IMR-90 (cell line): ENCODE data around the gene PRKD3. TPM values are rescaled to one million over a fixed set of nuclear protein-coding genes. Genes with fewer than 3 reads are reported as not detected.

Source experiments
- ATAC-seq: fragments of 200-7000 bp; cut with Tn5 transposase; 2 replicates; pipeline ENCODE4 v1.9.1; 2020; ENCODE audit warnings: low read depth, mild to moderate bottlenecking, moderate library complexity
- BruUV-seq: library from RNA; stranded (reverse); fragments of 400-500 nt; replicated peaks from 2 replicates; lab custom pipeline; 2021; lab: Mats Ljungman, UMichigan
- CTCF ChIA-PET: fragments of 300-600 bp; formaldehyde crosslinking; extraction: SDS; loops from one replicate; lab custom pipeline; 2021; ENCODE audit warnings: antibody characterized with exemption; lab: Yijun Ruan, JAX
- POLR2A ChIA-PET: fragments of 300-600 bp; sonication (Branson Sonifier 250); formaldehyde crosslinking; loops from one replicate; lab custom pipeline; 2022; ENCODE audit warnings: antibody characterized with exemption; ENCODE audit not compliant: unreplicated experiment; lab: Charles Lee
- DNase-seq: peaks from one replicate; pipeline ENCODE4 v3.0.0; 2013
- H2AFZ ChIP-seq: replicated peaks from 2 replicates; pipeline ENCODE3; 2013; ENCODE audit warnings: low read length, mild to moderate bottlenecking; ENCODE audit not compliant: poor library complexity
- H2AK5ac ChIP-seq: 2 replicates; pipeline ENCODE4 v1.6.1; 2013; ENCODE audit warnings: low read depth, low read length, inconsistent platforms
- H2AK9ac ChIP-seq: replicated peaks from 2 replicates; pipeline ENCODE3; 2013; ENCODE audit warnings: mild to moderate bottlenecking, low read depth, low read length, moderate library complexity; ENCODE audit not compliant: poor library complexity
- H2BK120ac ChIP-seq: 2 replicates; pipeline ENCODE4 v1.6.1; 2013; ENCODE audit warnings: low read depth, low read length, inconsistent platforms
- H2BK15ac ChIP-seq: 3 replicates; pipeline ENCODE4 v1.6.1; 2013; ENCODE audit warnings: low read depth, low read length, inconsistent platforms
- H2BK20ac ChIP-seq: 2 replicates; pipeline ENCODE4 v1.6.1; 2013; ENCODE audit warnings: low read depth, mild to moderate bottlenecking, inconsistent platforms, low read length, moderate library complexity
- H2BK5ac ChIP-seq: 2 replicates; pipeline ENCODE4 v1.6.1; 2013; ENCODE audit warnings: mild to moderate bottlenecking, low read depth, low read length, inconsistent platforms; ENCODE audit not compliant: poor library complexity, severe bottlenecking
- H3K14ac ChIP-seq: replicated peaks from 2 replicates; pipeline ENCODE4 v1.6.1; 2013; ENCODE audit warnings: low read depth, low read length, inconsistent platforms
- H3K18ac ChIP-seq: 2 replicates; pipeline ENCODE4 v1.6.1; 2013; ENCODE audit warnings: low read depth, low read length, control low read depth
- H3K23ac ChIP-seq: 2 replicates; pipeline ENCODE4 v1.6.1; 2013; ENCODE audit warnings: low read depth, low read length, inconsistent platforms
- H3K27ac ChIP-seq: 2 replicates; pipeline ENCODE4 v1.5.1; 2013; ENCODE audit warnings: mild to moderate bottlenecking, control low read depth, low read length; ENCODE audit not compliant: insufficient read depth
- H3K27me3 ChIP-seq: 2 replicates; pipeline ENCODE4 v1.6.1; 2013; ENCODE audit warnings: low read length; ENCODE audit not compliant: control insufficient read depth, insufficient read depth
- H3K36me3 ChIP-seq: 2 replicates; pipeline ENCODE4 v1.6.1; 2013; ENCODE audit warnings: low read length, mixed read lengths; ENCODE audit not compliant: control insufficient read depth, insufficient read depth
- H3K4ac ChIP-seq: 2 replicates; pipeline ENCODE4 v1.6.1; 2013; ENCODE audit warnings: low read depth, low read length, inconsistent platforms
- H3K4me1 ChIP-seq: 2 replicates; pipeline ENCODE4 v1.6.1; 2013; ENCODE audit warnings: low read length, mixed read lengths; ENCODE audit not compliant: control insufficient read depth, insufficient read depth
- H3K4me2 ChIP-seq: 2 replicates; pipeline ENCODE4 v1.6.1; 2013; ENCODE audit warnings: low read depth, mild to moderate bottlenecking, control low read depth, low read length, moderate library complexity
- H3K4me3 ChIP-seq: 2 replicates; pipeline ENCODE4 v1.5.1; 2013; ENCODE audit warnings: low read depth, mild to moderate bottlenecking, control low read depth, low read length, moderate library complexity; ENCODE audit not compliant: insufficient read depth
- H3K56ac ChIP-seq: 2 replicates; pipeline ENCODE4 v1.6.1; 2013; ENCODE audit warnings: low read length, inconsistent platforms; ENCODE audit not compliant: insufficient read depth; ENCODE audit errors: extremely low read depth
- H3K79me1 ChIP-seq, 2 experiments: 2 replicates each; pipeline ENCODE4 v1.6.1; 2013; ENCODE audit warnings: low read length in 2 of 2, inconsistent platforms in 1 of 2, low read depth in 1 of 2
- H3K9ac ChIP-seq: 2 replicates; pipeline ENCODE4 v1.6.1; 2013; ENCODE audit warnings: low read depth, low read length, control low read depth
- H3K9me1 ChIP-seq: 2 replicates; pipeline ENCODE4 v1.6.1; 2013; ENCODE audit warnings: low read length, inconsistent platforms; ENCODE audit not compliant: insufficient read depth
- H3K9me3 ChIP-seq: 2 replicates; pipeline ENCODE4 v1.6.1; 2013; ENCODE audit warnings: low read length; ENCODE audit not compliant: control insufficient read depth, insufficient read depth
- H4K20me1 ChIP-seq: 2 replicates; pipeline ENCODE4 v1.6.1; 2013; ENCODE audit warnings: low read length, inconsistent platforms; ENCODE audit not compliant: insufficient read depth
- H4K5ac ChIP-seq: 2 replicates; pipeline ENCODE4 v1.6.1; 2013; ENCODE audit warnings: mild to moderate bottlenecking, low read depth, low read length, control low read depth
- H4K8ac ChIP-seq, 2 experiments: 2 replicates each; pipeline ENCODE4 v1.6.1; 2013; ENCODE audit warnings: low read depth in 2 of 2, low read length in 2 of 2, control low read depth in 1 of 2, inconsistent platforms in 1 of 2
- H4K91ac ChIP-seq: 2 replicates; pipeline ENCODE4 v1.6.1; 2013; ENCODE audit warnings: low read depth, low read length, inconsistent platforms; ENCODE audit not compliant: insufficient read depth
- BHLHE40 ChIP-seq: fragments of 150-350 bp; IDR thresholded peaks from 2 replicates; pipeline ENCODE4 v1.6.1; 2016; ENCODE audit warnings: mild to moderate bottlenecking, low read depth, low read length
- CEBPB ChIP-seq: IDR thresholded peaks from 2 replicates; pipeline ENCODE4 v1.6.1; 2012; ENCODE audit warnings: low read depth, low read length, improper control_type of control experiment
- WGBS, 2 experiments: methylation state at CpG; one replicate each; pipeline versions ENCODE4 v1.1.5 to v1.1.7; 2013; ENCODE audit warnings: missing lambda C conversion rate in 2 of 2; ENCODE audit not compliant: insufficient read length in 1 of 2; ENCODE audit errors: extremely low coverage in 2 of 2; 5-methylcytosine and 5-hydroxymethylcytosine counted together
- dilution Hi-C: fragments of 300-500 bp; cut with HindIII; formaldehyde crosslinking; loops from one replicate; pipeline ENCODE4 v1.14.3; 2018; ENCODE audit warnings: low sequenced_read_pairs; ENCODE audit not compliant: unreplicated experiment
- in situ Hi-C: fragments of 300-500 bp; cut with MboI; formaldehyde crosslinking; loops from 3 replicates; pipeline ENCODE4 v1.14.3; 2019; ENCODE audit warnings: low sequenced_read_pairs, inconsistent platforms, mixed read lengths
- intact Hi-C: fragments of 100-400 bp; cut with micrococcal nuclease; formaldehyde crosslinking; loops from 2 replicates; pipeline ENCODE4 v1.10.0; 2022
- polyA plus RNA-seq, 3 experiments: library from polyadenylated mRNA; depleted of rRNA; stranded (reverse); fragments of >200 nt; gene quantifications; 2 replicates each; pipeline ENCODE4 v1.2.3, GENCODE V29; 2012; ENCODE audit warnings: low replicate concordance in 1 of 3
- total RNA-seq: library from RNA; depleted of rRNA; stranded (reverse); fragments of >200 nt; gene quantifications from 2 replicates; pipeline ENCODE4 v1.2.3, GENCODE V29; 2012

Gene PRKD3
- total and polyA plus RNA-seq, 2 of the 4 experiments (the other 2 are of a cell fraction), result 15.8 to 46.4 TPM

GRCh38 chr2:37332560-37332959 lies 7.9 kb upstream of the PRKD3 start:
- Histone ChIP-seq H2BK5ac (no peak overlapping the region), H3K18ac (no peak overlapping the region), H3K9ac (no peak overlapping the region), H3K23ac (no peak overlapping the region), H2AK9ac (no peak overlapping the region), H4K5ac (no peak overlapping the region), H2BK15ac (no peak overlapping the region), H4K20me1 (no peaks in the 10 kb centered on the region), H4K91ac (no peak overlapping the region), H3K9me3 (no peaks in the 10 kb centered on the region), H4K8ac (no peak overlapping the region), H3K4me3 (no peak overlapping the region), H2BK120ac (no peak overlapping the region), H3K79me1 (no peaks in the 10 kb centered on the region), H2AK5ac (no peak overlapping the region), H3K27ac (no peak overlapping the region), H3K56ac (no peak overlapping the region), H3K9me1 (no peaks in the 10 kb centered on the region), H3K4me2 (no peak overlapping the region), H3K36me3 (no peaks in the 10 kb centered on the region), H3K4me1 (no peaks in the 10 kb centered on the region), H3K4ac (no peak overlapping the region), H3K14ac (no peak overlapping the region), H2BK20ac (no peak overlapping the region), H2AFZ (no peak overlapping the region), H3K27me3 (peaks cover 2% of the 10 kb centered on the region; the same call in 1 of the 2 replicates)
- intact Hi-C loops, result no loop called here
- dilution Hi-C loops, result no loop called here
- no TSS peak for BruUV-seq
- ATAC-seq (no peak), DNase-seq (no peak)
- CTCF ChIA-PET, result no interaction called here
- WGBS, 2 experiments, result no CpG with 5 or more reads among the region's 3 CpGs
- POLR2A ChIA-PET, result no interaction called here
- no peak for TF ChIP-seq BHLHE40
- TF ChIP-seq CEBPB, result peak; percentile 95
- in situ Hi-C loops, result no loop called here
